ENCODE data around the gene CDH4.

Gene CDH4

GRCh38 chr20:61929971-61930666, 678.1 kb downstream of the CDH4 start:
- no peak for DNase-seq

- no peak for DNase-seq
Measured at GRCh38 chr20:61930776-61931475, 678.9 kb downstream of the CDH4 start.

GRCh38 chr20:61931476-61932198, 679.6 kb downstream of the CDH4 start:
- no peak for DNase-seq

GRCh38 chr20:61932199-61932592, 680.1 kb downstream of the CDH4 start:
- DNase-seq, result no peak

- DNase-seq, result no peak
Measured at GRCh38 chr20:61932711-61933480, 680.8 kb downstream of the CDH4 start.

GRCh38 chr20:61933481-61933950, 681.5 kb downstream of the CDH4 start:
- no peak for DNase-seq

- DNase-seq, result no peak
Measured at GRCh38 chr20:61933951-61934715, 682.1 kb downstream of the CDH4 start.

- DNase-seq, result no peak
Measured at GRCh38 chr20:61934716-61935530, 682.9 kb downstream of the CDH4 start.

GRCh38 chr20:61935926-61936700, 684.1 kb downstream of the CDH4 start:
- DNase-seq, result no peak

GRCh38 chr20:61936701-61937131, 684.7 kb downstream of the CDH4 start:
- no peak for DNase-seq

- no peak for DNase-seq
Measured at GRCh38 chr20:61937146-61937962, 685.3 kb downstream of the CDH4 start.

GRCh38 chr20:61937963-61938838, 686.1 kb downstream of the CDH4 start:
- DNase-seq, result no peak

GRCh38 chr20:61938839-61939690, 687.0 kb downstream of the CDH4 start:
- DNase-seq, result no peak

GRCh38 chr20:61939691-61940360, 687.8 kb downstream of the CDH4 start:
- DNase-seq, result no peak

GRCh38 chr20:61940491-61940890, 688.4 kb downstream of the CDH4 start:
- no peak for DNase-seq

GRCh38 chr20:61940976-61941720, 689.1 kb downstream of the CDH4 start:
- DNase-seq, result no peak
